ENCODE results near the gene PPM1A.

- no peak for TF ChIP-seq ZBTB21 (tag by site-specific recombination; IDR thresholded peaks at IDR 0.05)
- TF ChIP-seq IKZF3 (tag by site-specific recombination; IDR thresholded peaks at IDR 0.05) = no peak
- TF ChIP-seq CTCF (tag by site-specific recombination; IDR thresholded peaks at IDR 0.05) = no peak
- no peak for TF ChIP-seq HOXC10 (CRISPR knock-in tag; IDR thresholded peaks at IDR 0.05)
These were observed 44.7 kb upstream of the PPM1A start for GRCh38 chr14:60204104-60204842.

All from HEK293 (cell line).